ENCODE results near the gene UBE2QL1.

UBE2QL1 gene, protein sequence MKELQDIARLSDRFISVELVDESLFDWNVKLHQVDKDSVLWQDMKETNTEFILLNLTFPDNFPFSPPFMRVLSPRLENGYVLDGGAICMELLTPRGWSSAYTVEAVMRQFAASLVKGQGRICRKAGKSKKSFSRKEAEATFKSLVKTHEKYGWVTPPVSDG

DNA sequence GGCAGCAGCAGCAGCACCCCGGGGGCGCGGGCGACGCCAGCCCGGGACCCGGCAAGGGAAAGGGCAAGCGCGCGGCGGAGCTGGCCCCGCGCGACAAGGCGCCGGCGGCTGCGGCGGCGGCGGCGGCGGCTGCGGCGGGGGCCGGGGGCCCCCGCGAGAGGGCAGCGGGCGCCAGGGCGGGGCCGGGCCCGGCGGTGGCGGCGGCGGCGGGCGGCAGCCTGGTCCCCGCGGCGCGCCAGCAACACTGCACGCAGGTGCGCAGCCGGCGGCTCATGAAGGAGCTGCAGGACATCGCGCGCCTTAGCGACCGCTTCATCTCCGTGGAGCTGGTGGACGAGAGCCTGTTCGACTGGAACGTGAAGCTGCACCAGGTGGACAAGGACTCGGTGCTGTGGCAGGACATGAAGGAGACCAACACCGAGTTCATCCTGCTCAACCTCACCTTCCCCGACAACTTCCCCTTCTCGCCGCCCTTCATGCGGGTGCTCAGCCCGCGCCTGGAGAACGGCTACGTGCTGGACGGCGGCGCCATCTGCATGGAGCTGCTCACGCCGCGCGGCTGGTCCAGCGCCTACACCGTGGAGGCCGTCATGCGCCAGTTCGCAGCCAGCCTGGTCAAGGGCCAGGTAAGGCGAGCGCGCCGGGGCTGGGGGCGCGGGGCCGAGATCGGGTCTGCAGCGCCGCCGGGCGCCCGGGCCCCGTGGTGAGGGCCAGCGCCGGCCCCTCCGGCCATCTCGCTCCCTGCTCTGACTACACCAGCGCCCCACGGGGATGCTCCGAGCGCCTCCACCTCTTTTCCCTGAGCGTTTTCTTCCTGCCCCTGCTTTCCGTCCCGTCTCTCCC lies at the start of gene UBE2QL1:
Gene UBE2QL1, plus strand, starts transcription at position 238 of the 843 bp plus-strand sequence. Its CDS starts 35 bp downstream, at position 273.
- DNase-seq, result peak; percentile 48

DNA sequence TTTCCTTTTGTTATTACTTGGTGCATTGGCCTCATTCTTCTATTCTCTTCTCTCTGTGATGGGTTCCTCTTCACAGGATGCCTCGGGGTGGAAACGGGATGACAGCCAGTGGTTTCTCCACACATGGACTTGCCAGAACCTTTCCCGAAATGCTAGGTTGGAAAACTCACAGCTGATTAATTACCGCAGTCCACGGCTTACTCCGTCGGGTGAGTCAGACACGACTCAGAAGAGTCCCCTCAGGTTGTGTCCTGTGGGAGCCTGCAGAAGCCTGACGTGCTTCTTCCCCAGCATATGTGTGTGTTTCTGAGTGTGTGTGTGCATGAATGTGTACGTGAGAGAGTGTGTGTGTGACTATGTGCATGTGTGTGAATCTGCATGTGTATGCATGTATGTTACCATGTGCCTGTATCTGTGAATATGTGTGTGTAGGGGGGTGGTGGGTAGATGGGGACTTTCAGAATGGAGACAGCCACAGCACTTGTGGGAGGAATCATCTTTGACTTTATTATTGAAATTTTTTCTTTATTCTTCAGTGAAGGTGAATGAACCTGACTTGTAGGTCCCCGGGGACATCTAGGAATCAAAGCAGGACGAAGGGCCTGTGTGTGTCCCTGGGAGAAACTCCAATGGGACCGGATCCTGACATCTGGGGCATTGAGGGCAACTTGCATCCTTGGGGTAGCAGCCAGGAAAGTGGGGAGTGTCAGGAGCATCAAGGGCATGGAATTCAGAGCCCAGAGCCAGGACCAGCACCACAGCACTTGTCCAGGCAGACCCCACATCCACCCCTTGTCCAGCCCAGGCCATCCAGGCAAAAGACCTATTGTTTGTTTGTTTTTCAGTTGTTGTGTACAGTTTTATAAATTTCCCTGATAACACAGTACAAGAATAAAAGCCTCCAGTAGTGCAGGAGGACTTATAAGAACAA lies 48.4 kb upstream of the UBE2QL1 start:
- no peak for DNase-seq

DNA sequence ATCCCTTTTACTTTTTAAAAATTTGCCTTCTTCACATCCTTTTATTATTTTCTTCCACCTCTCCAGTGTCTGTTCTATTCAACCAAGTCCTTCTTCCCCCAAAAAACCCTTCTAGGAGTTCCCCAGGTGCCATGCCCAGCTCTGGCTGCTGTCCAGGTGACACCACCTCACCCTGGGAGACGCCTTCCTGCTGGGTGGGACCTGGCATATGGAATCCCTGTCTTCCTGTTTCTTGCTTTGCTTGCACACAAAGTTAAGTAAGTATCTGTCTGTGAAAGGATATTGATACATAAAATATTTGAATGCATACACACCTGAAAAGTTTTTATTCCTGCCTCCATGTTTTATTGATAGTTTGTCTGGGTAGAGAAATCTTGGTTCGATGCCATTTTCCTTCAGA lies 47.2 kb upstream of the UBE2QL1 start:
- DNase-seq, result no peak

DNA sequence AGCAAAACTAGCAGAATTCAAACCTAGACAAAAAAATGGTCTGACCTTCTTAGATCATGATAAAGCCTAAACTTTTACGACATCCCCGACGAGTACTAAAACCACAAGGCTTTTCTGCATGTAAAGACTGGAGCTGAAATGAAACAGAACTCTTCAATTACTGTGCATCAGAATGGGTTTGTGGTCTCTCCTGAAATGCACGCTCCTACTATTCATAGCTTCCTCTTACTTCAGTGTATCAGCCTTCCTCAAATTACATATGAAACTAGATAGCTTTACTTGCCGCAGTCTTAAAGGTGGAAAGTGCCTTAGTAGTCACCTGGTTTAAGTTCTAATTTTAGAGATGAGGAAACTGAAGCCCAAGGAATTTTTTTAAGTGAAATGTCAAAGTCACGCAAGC lies 45.7 kb upstream of the UBE2QL1 start:
- DNase-seq, result no peak

DNA sequence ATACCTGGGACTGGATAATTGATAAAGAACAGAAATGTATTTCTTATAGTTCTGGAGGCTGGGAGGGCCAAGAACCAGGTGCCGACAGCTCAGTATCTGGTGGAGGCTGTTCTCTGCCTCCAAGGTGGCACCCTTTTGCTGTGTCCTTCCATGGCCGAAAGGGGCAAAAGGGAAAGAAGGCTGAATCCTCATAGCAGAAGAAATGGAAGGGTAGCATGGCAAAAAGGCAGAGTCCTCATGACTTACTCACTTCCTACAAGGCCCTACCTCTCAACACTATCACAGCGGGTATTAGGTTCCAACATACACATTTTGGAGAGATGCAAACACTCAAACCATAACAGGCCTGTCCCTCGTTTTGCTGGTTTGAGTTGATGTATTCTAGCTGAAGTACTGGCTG lies 45.2 kb upstream of the UBE2QL1 start:
- DNase-seq, result no peak

DNA sequence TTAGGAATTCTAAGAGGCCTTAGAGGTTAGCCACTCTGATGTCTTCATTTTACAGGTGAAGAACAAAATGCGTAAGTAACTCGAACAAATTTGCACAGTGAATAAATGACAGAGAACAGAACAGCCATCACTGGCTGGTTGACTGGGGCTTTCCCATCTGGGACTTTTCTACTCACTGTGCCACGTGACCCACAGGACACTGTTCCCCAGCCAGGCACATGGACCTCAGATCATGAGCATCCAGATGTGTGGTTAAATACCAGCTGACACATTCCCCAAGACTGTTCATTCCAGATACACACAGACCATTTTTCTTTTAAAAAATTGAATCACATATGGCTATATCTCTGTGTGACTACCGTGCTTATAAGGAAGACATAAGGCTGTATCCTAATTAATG lies 44.5 kb upstream of the UBE2QL1 start:
- DNase-seq, result no peak

DNA sequence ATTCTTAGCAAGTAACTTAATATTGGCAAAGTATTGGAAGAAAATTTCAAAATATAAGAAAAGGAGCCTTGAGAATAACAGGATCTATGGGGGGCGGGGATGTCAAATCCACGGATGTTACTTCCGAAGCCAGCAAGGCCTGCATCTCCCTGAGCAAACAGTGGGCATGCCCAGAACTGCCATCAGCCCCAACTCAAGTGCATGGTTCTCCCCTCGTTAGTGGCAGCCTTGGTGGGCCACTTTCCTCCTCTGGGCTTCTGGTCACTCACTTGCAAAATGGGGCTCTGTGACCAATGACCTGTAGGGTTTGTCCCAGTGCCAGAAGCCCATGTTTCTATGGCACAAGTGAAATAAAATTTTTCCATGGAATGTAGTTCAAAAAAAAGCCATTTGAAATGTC lies 43.1 kb upstream of the UBE2QL1 start:
- no peak for DNase-seq

DNA sequence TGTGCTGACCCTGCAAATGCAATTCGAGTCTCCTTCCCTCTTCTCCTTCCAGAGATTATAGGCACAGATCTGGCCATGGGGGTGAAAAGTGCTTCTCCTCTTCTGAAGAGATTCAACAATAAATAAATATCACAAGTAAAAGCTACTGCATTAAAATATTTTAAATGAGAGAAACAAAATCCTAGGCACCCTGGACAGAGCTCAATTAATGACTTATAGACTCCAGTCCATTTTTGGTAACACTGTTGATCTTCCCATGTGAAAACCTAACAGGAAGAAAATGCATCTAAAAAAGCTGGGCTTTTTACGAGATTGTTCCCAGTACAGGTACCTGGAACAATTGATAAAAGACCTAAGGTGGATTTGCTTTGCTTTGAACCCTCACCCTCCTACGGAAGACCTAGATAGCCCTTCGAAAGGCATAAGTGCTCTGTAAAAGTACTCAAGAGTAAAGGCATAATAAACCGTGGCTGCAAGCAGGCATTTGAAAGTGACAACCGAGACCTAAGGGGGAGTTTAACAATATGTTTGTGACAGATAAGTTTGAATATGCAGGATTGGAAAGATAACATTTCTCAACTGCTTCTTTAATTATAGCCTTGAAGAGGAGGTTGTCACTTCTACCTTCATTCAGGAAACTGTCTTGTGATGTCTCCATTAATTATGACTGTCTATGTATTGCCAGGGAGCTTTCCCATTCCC lies 41.0 kb upstream of the UBE2QL1 start:
- DNase-seq, result no peak

DNA sequence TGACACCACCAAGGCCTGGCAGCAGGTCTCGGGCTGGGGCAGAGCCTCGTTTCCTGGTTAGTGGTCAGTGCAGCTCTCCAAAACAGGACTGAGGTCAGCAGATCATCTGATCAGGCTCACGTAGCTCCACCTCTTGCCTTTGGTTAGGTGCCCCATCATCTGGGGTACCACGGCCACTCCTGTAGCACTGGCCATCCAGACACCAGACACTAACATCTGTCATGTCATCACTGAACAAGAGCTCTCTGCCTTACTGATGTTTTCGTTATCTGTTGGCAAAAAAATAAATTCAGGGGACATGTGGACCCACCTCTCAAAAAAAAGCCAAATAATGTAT lies 40.4 kb upstream of the UBE2QL1 start:
- DNase-seq, result no peak

DNA sequence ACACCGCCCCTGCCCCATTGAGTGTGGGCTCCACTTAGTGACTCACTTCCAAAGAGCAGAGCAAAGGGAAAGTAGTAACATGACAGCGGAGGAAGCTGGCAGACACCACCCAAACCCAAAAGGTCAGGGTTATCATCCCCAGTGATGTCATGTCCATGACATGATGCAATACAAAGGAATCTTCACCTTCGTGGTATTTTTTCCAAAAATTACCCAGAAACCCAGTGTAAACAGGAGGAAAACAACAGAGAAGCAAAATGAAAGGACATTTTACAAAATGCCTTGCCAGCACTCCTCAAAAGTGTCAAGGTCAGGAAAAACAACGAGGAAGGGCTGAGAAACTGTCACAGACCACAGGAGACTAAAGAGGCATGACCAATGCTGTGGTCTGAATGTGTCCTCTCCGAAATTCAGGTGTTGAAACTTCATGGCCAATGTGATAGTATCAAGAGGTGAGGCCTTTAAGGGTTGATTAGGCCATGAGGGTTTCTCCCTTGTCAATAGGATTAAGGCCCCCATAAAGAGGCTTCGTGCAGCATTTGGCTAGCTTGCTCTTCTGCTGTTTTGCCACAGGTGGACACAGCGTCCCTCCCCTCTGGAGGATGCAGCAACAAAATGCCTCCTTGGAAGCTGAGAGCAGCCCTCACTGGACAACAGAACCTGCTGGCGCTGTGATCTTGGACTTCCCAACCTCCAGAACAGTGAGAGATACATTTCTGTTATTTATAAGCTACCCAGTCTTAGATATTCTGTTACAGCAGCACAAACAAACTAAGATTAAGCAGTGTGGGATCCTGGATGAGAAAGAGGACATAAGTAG lies 39.8 kb upstream of the UBE2QL1 start:
- no peak for DNase-seq

DNA sequence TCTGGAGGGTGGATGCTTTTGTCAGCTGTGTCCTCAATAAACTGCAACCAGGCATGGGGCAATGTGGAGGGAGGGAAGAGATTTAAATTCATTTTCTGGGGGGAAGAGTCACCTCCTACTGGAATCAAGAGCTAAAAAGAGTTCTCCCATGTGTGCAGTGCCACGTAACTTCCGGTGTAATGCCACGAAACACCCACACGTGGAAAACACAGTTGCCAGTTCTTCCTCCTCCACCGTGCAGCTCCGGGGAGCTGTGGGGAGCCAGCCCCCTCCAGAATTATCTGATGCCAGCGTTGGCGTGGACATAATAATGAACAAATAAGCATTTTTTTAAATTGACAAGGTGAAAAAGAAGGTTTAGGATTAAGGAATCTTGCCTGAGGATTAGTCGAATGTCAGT lies 38.2 kb upstream of the UBE2QL1 start:
- no peak for DNase-seq

DNA sequence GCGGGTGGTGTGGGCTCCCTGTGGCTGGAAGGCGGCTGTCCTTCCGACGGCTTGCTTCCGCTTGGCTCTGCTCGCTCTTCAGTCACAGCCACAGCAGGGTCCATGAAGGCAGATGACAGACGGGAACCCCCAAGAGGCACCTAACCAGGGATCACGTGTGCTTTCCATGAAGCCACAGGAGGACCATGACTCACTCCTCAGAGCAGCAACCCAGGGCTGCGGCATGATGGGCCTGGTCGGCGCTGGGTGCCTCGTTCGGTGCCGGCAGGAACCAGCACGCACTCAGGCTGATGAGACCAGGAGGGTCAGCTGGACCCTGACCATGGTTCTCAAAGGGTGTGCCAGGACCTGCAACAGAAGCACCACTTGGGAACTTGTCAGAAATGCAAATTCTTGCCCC lies 37.5 kb upstream of the UBE2QL1 start:
- no peak for DNase-seq

DNA sequence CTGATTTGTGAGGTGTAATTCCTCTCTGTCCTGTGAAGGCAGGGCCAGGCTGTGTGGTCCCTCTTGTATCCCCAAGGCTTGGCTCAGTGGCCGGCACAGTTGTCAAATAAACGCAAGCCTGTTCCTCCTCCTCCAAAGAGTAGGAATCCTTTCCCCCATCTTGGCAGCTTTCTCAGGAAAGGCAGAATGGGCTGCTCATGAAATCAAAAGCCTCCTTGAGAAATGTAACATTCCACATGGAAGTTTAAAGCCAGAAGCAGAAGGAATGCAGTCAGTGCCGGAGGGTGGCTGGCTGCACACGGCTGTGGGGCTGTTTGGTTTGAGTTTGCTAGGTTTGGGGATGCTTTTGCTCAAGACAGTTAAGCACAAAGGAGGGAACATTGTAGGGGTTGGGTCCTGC lies 35.8 kb upstream of the UBE2QL1 start:
- DNase-seq, result no peak

DNA sequence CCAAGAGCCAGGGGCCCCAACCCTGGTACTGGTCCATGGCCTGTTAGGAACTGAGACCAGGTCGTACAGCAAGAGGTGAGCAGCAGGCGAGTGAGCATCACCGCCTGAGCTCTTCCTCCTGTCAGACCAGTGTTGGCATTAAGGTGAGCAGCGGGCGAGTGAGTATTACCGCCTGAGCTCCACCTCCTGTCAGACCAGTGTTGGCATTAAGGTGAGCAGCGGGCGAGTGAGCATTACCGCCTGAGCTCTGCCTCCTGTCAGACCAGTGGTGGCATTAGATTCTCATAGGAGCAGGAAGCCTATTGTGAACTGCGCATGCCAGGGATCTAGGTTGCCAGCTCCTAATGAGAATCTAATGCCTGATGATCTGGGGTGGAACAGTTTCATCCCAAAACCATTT lies 31.0 kb upstream of the UBE2QL1 start:
- no peak for DNase-seq

DNA sequence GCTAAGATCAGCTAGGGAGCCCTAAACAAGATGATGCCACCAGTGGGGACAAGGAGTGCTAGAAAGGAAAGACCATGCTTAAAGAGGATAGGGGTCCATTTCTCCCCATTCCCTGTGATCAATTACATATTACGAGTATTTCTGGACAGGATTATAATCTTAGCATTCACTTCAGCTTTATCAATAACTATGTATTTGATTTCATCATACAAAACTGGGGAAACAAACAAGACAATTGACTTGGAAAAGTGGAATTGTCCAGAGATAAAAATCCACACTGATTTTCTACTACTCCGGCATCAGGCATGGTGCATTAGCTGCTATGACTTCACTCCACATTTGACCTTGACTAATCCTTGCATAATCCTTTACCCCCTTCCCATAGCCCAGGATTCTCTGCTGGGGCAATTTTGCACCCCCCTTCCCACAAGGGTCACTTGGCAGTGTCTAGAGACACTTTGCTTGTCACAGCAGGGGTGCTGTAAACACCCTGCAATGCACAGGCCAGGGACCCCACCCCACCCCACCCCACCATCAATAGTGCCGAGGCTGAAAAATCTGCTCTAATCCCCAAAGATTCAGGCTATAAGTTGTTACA lies 29.9 kb upstream of the UBE2QL1 start:
- DNase-seq, result no peak

DNA sequence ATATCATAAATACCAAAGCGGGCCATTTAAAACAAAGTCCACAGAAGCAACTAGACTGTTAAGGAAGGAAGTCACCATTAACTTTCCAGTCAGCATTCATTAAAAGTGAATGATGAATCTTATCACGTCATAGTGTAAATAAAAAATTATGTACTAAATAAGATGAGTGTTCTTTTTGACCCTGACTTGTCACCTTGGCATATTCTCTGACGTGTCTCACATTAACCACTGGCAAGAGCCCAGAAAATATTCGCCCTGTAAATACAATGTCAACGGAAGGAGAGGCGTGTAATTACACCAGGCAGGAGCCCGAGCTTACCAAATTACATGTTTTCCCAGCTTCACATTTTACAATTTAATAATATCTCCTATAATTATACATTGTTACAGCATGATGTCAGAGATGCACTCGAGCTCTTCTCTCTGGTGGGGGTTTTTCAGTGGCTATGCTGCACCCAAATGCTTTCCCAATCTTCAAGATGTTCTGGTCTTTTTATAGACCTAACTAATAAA lies 29.3 kb upstream of the UBE2QL1 start:
- DNase-seq, result peak; percentile 96

DNA sequence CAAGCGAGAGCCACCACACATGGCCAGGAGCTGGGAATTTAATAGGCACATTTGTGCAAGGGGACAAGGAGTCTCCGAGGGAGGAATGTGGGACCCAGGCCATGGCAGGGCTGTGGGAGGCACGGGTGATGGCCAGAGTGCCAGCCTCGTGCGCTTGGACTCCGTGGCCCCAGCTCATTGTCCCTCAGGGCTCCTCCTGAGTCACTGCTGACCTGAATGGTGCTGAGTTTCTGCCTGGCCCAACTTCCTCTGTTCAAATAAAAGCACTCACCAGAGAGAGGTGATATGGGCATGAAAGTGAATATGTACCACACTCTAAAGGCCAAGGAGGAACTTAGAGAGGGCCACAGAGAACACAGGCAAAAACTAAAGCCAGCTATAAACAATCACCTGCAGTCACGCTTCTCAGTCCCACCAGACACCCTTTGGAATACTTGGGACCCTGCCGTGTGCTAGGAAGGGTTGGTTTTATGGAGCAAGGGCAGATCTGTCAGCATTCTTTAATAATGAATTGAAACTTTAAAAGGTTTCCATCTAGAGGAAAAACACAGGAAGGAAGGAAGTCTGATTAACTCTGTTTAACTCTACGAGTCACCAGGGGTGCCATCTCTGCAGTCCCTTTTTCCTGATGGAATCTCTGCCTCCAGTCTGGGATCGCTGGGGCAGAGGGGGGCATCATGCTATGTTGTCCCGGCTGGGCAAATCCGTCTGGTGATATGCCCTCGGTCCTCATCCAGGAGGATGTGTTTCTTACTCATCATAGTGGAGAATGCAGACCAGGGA lies 25.1 kb upstream of the UBE2QL1 start:
- DNase-seq, result no peak

DNA sequence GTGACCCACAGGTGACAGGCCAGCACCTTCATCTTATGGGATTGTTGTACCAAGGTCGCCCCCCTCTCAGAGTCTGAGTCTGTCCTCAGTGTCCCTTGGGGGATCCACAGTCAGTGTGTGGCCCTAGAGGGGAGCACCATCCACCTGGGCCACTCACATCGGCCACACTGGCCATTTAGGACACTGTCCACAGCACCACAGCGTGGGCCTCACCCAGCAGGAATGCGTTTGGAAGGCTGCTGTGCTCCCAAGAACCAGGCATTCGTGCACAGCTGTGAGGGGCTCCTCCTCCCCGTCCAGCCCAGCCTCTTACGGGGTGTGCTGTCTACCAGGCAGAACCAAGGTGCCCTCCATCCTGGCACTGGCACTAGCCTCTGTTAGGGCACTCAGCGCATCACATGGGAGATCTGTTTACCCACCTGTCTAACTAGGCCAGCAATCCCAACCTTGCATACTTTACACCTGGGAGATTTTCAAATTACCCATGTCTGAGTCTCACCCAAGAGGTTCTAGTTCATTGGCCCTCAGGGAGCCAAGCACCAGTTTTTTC lies 24.5 kb upstream of the UBE2QL1 start:
- DNase-seq, result no peak

DNA sequence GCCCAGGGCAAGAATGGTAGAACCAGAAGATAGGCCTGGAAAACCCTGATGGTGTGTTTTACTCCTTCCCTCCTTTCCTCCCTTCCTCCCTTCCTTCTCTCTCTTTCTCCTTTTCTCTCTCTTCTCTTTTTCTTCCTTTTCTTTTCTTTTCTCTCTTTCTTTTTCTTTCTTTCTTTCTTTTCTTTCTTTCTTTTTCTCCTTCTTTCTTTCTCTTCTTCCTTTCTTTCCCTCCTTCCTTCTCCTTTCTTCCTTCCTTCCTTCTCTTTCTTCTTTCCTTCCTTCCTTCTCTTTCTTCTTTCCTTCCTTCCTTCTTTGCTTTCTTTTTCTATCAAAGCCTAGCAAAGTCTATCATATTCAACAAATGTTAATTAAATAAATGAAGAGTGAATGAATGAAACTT lies 24.0 kb upstream of the UBE2QL1 start:
- DNase-seq, result no peak

DNA sequence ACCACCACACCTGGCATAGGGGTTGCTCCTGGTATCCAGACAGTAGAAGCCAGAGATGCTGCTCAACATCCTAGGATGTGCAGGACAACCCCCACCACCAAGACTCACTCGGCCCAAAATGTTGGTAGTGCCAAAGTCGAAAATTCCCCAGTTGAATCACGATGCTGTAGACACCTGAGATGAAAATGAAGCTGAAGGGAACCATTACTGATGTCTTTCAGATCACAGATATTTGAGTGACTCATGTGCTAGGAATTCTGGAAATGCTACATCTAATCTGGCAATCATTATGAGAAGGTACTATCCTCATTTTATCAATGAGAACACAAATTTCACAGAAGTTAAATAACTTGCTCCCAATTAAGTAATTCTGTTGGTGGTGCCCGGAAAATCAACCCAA lies 21.0 kb upstream of the UBE2QL1 start:
- no peak for DNase-seq
